ENCODE measurements around the gene AKR7A2. TPM values are rescaled to one million over a fixed set of nuclear protein-coding genes. Genes with fewer than 3 reads are reported as not detected.

The AKR7A2 gene
- 108 and 121 TPM in 2 replicates for polyA plus RNA-seq (2014; cell fraction: cytosol; rRNA removed)
- polyA plus RNA-seq (2014; cell fraction: nucleus; rRNA removed), result 78.5 and 88.6 TPM in 2 replicates

DNA sequence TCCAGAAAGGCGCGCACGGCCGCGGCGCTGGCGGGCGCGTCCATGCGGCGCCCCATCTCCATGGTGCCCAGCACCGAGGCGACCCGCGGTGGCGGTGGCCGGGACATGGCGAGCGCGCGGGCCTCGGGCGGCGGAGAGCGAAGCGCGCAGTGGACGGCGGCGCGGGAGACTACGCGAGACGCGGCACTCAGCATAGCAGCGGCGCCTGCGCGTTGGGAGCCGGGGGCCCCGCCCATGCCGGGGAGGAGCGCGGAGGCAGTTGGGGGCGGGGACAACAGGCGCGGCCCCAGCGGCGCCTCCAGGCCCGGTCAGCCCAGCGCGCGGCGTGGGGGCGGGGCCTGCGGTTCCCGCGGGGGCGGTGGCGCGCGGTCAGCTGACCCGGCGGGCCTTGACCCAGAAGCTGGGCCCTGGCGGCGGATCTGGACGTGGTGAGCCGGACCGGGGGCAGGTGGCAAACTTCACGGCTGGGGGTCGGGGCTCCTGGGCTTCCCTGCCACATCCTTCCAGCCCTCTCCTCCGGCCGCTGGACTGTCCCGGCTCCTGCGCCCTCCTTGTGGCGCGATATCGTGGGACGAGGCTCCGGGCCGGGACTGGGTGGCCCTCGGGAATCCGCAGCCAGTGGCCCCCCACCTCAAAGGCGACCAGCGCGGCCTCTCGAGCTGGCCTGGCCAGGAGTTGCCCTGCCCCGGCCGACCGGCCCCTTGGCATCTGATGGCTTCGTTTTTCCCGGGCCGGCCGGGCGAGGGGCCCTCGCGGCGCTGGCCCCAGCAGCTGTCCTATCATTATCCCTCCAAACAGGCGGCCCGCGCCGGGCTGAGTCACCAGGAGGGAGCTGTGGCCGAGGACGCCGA lies at the start of gene AKR7A2, which contains the start of gene SLC66A1:
TSS of gene AKR7A2 (minus strand) at position 214 of the 851 bp plus-strand sequence. CDS start at position 194, 20 bp downstream.
TSS of gene SLC66A1 (plus strand) at position 396 of the 851 bp plus-strand sequence. CDS start 5,352 bp downstream, outside the sequence.
- DNase-seq (ENCODE audit: low spot score), result peak; percentile 85

DNA sequence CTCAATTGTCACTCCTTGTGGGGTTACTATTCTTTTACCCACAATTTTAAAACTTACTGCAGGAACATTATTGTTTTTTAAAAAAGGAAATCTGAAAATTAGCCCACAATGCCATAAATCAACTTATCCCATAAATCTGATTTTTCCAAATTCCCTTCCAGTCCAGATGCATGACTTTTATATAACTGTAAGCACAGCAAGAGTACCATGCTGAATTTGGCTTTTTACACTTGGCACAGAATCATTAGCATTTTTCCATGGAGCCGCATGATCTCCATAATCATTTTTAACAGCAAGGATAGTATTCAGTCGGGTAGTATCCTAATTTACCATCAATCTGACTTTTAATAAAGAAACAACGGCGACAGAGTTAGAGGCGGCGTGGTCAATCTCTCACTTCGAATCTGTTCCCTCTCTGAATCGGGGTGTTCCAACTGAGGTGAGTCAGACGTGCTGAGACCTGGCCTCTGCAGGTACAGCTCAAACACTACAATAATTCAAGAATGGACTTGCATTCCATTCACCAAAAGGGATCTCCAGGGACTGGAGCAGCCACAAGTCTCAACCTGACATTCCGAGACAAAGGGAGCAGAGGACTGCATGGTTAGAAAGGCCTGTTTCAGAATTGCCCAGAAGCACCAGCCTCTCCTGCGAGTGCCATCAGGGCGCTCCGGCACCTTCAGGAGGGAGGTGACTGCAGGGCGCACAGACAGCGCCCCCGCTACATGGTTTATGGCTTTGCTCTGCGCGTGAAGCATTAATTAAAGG lies 49.1 kb upstream of the AKR7A2 start:
- no peak for DNase-seq (ENCODE audit: low spot score)

DNA sequence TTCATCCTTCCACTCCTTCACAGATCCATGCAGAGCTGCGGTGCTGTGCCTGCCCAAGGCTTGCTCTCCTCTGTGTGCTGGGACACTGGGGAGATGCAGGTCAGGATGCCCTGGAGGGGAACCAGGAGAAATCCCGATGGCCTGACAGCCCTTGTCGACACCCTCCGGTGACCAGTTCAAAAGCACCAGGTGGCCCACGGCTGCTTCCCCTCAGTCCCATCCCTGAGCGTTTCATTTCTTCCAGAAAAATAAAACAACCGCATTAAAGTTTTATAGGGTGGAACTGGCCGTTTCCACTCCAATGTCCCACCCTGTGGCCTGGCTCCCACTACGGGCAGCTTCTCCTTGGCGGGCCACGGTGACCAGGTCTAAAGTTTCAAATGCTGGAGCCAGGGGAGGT lies 48.5 kb upstream of the AKR7A2 start:
- DNase-seq (ENCODE audit: low spot score), result no peak

DNA sequence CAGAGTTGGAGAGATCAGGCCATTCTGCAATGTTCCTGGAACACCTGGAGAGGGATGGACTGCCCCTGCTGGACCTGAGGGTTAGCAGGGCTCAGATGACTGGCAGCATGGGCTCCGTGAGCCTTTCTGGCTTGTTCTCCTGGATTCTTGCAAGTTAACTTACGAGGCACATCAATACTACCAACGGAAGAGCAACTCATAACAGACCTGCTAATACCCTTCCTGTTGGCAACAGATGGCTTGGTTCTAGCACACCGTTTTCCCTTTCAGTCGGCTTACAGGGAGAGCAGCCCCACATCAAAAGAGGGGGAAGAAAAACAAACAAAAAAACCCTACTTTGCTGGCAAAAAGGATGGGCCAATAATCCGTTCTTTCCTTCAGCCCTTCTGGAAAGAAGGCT lies 48.1 kb upstream of the AKR7A2 start:
- DNase-seq (ENCODE audit: low spot score), result no peak

DNA sequence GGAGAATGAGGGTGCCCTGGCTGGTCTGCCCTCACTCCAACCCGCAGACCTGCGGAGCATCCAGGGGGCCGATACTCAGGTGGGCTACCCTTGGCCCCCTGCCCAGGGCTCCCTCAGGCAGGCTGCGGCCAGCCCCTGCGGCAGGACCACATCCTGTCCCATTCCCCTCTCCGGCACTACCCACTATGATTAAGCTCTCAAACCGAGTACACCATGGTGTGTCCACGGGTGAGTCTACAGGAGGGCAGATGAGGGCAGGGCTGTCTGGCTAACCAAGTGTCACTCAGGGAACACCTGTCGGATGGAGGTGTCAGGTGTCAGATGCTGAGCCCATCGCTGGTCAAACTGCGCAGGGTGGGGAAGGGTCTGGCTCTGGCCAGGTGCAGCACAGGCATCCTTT lies 47.4 kb upstream of the AKR7A2 start:
- DNase-seq (ENCODE audit: low spot score), result no peak

DNA sequence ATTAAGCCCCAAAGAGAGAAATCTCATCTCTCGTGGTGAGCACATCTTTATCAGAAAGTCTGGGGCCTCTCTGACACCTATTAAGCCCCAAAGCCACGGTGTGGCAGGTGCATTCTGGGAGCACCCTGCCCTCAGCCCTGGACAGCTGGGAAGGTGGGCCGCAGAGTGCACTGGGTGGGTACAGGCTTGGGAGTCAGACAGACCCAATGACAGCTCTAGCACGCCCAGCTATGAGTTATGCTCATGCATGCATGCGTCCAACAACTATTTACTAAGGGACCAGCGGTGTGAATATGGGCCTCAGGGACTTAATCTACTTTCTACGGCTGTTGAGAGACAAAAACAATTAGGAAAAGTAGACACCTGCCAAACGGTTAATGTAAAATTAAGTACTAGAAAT lies 46.8 kb upstream of the AKR7A2 start:
- DNase-seq (ENCODE audit: low spot score), result no peak

DNA sequence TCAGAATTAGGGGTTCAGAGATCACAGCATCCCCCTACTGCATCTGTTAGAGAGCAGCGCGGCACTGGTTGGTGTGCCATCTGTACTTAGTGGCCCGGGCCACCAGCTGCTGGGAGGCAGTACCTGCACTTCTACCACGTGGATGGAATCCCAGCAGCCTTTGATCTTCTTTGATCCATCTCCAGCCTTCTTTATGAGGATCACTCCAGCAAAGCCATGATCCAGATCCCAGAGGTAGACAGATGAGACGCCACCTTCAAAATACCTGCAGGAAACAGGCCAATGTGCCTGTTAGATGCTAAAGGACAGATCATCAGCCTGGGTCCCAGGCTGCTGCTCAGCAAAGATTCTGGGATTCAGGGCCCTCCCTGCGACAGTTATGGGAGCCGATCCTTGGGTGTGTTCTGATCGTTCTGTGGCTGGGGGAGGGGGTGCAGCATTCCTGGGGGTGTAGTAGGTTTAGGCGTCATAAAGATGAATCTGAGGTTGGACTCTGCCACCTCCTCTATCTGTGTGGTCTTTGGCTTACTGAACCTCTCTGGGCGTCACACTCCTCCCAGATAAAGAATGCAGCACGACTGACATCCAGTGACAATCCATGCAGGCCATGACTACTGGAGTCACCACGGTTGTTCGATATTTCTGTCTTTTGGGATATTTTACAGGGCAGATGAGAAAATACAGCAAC lies 45.5 kb upstream of the AKR7A2 start:
- DNase-seq (ENCODE audit: low spot score), result no peak

DNA sequence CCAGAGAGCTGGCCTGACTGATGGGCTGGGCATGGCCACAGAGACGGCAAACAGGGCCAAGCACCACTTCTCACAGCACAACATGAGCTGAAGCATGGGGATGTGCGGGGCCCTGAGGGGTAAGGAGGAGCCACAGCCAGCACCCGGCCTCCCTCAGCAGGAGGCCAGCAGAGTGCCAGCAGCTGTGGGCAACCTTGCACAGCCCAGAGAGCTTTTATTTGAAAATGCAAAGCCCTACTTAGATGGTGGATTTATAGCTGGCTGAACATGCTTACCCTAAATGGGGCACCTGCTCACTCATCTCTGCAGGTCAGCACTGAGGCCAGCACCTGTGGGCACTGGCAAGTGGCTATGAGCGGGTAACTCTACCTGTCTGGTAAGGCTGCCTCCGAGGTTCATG lies 44.3 kb upstream of the AKR7A2 start:
- DNase-seq (ENCODE audit: low spot score), result no peak

DNA sequence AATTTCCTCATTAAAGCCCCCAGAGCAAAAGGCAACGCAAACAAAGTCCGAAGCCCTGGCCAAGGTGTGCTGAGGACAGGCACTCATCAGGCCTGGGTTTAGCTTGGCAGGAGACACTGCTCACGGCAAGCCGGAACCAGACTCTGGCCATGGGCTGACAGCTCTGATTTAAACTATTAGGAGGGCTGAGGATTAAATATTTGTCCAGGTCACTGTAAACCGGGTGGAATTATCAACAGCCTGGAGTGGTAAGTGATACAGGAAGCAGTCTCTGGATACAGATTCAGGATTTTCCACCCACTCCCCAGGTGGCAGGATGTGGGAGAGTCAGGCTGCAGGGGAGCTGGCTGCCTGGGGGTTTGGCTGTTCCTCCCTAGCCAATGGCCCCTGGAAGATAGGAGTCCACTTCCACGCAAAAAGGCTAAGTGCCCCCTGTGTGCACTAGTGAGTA lies 42.6 kb upstream of the AKR7A2 start:
- DNase-seq (ENCODE audit: low spot score), result no peak

DNA sequence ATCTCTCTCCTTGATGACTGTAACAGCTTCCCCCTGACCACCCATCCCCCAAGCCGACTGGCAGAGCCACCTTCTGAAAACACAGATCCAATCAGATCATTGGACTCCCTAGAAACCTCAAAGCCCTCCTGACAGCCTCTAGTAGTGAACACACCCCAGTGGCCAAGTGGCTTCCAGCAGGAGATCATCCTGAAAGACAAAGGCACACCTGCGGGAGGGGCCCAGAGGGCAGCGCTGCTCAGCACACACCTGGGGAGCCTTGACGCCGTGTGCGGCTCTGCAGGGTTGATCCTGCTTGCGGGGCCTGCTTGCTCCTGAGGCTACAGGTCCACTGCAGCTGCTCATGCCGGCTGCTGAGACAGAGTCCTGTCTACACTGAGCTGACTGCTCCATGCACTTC lies 41.7 kb upstream of the AKR7A2 start:
- DNase-seq (ENCODE audit: low spot score), result no peak

DNA sequence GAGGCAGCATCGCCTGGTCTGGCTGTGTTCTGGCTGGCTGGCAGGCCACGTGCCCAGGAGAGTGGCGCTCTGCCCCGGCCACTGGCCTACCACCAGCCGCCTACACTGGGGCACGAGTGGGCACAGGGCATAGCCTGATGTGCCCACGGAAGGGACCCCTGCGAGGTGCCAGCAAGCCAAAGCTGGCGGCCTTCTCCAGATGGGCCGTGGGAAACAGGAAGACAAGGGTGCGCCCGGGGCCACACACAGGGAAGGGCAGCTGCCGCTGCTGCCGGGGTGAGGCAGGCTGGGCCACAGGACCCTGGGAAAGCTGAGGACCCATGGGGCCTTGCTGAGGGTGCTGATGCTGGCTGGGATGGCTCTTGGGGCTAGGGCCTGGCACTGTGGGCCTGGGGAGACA lies 40.9 kb upstream of the AKR7A2 start:
- DNase-seq (ENCODE audit: low spot score), result no peak

DNA sequence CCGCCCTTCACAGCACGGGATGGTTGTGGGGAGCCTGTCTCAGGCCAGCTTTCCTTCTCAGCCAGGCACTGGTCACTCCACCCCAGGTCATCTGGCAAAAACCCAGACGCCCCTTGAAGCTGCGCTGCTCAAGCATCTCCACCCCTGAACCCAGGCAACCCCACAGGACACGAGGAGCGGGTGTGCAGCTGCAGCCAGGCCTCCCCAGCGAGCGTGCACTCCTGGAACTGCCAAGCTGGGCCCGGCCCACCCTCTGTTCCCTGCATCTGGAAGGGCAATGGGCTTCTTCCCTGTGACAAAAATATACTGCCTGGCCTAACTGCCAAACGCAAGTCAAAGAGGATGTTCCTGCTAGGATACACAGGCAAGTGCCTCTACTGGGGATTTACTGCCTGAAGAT lies 39.9 kb upstream of the AKR7A2 start:
- no peak for DNase-seq (ENCODE audit: low spot score)

DNA sequence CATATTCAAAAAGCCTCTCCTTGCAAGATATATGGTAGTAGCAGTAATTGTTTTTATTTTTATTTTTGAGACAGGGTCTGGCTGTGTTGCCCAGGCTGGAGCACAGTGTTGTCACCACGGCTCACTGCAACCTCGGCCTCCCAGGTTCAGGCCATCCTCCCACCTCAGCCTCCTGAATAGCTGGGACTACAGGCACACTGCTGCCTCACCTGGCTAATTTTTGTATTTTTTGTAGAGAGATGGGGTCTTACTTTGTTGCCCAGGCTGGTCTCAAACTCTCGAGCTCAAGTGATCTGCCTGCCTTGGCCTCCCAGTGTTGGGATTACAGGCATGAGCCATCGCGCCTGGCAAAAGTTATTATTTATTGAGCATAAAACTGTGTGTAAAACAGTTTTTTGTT lies 38.6 kb upstream of the AKR7A2 start:
- DNase-seq (ENCODE audit: low spot score), result no peak

DNA sequence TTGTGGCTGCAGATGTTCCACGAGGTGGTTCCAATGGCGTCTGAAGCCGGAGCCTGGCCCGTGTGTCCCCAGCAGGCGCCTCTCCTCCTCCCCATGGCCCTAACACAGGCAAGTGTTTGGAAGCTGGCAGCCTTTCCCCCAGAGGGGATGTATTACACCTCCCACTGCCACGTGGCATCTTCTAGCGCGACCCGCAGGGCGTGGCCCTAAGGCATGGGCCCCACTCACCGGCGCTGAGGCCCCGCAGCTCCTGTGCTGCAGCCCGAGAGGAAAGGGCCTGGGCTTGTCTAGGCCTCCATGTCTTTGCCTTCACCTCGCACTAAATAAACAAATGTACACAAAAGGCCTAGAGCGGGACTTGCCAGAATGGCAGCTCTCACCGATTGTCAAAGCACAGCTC lies 38.1 kb upstream of the AKR7A2 start:
- no peak for DNase-seq (ENCODE audit: low spot score)

DNA sequence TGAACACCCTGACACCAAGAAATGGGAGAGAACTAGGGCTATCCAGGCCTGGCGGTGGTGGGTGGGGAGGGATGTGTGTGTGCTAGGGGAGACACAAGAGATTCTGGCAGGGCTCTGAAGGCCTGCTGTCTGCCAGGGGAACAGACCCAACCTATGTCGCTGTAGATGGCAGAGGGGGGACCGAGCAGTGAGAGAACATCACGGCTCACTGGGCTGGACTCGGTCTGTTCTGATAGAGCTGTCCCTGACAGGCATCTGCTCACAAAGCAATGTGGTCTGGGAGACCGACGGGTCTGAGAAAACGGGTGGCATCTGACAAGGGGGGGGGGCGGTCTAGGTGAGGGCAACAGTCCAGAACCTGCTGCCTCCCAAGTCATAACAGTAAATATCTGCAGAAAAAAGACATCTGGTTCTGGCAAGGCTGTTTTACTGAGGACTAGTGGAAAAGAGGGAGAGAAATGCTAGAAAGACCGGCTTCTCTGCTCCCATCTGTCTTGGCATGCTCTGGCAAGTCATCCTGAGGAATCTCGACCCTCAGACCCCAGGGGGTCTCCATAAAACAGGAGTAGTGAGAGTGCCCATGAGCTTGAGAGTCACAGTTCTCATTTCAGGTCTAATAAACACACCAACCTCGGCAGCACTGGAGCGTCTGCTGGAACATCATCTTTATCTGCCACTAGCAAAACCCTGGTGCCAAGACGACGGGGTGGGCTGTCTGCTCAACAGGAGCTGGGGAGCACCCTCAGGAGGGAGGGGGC lies 36.7 kb upstream of the AKR7A2 start:
- no peak for DNase-seq (ENCODE audit: low spot score)

DNA sequence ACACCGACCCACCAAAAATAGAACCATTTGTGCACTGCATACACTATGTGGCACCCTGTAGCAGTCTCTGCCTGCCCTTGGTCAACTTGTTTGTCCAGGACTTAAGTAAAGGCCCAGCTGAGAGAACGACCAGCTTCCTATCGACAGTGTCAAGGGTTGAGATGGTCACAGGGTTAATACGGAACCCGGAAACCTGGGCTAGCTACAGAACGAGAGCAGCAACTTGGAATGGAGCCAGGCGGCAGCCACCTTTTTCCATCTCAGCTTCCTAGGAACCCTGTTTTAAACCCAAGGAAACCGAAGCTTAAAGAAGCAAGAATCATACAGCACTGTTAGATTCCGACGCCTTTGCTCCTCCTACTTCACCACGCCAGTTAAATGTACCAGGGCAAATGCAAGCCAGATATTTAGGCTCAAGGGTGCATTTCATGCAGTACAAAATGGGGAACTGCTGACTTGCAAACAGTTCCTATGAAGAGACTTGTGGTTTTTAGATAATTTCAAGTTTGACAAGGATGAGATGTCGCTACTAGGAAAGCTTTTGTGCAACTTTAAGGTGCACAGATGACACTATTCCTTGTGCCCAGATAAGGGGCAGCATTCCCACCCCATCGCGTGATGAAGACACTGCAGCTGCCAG lies 35.7 kb upstream of the AKR7A2 start:
- DNase-seq (ENCODE audit: low spot score), result no peak

DNA sequence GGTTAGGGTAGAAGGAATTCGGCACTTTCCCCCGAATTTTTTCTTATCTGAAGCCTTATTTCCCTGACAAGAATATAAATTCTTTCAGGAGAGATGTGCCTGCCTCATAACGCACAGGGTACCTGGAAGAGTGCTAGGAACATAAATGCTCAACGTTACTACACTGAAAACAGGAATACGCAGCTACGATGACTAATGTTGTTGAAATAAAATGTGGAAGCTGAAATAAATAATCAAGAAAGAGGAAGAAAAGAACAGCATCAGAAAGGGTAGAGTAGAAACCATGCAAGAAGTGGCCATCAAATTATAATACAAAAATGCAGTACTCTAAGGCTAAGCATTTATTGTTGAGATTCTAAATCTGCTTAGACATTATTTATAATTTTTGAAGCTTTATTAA lies 34.1 kb upstream of the AKR7A2 start:
- no peak for DNase-seq (ENCODE audit: low spot score)

DNA sequence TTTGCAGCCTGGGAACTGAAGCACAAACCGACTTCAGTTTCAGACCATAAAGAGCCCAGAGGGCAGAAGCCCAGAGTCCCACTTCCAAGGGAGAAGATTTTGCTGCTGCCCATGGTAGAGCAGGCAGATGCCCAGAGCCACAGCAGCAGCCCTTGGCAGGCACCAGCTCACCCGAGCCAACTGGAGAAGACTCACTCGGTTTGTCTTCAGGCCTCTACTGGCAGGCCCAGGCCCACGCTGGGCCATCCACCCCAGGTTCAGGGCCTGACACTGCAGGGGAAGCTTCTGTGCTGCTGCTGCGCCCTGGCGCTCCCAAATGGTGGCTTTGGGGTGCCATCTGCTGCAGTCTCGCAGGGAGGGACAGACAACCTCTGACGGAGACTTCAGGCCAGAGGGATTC lies 33.4 kb upstream of the AKR7A2 start:
- no peak for DNase-seq (ENCODE audit: low spot score)

DNA sequence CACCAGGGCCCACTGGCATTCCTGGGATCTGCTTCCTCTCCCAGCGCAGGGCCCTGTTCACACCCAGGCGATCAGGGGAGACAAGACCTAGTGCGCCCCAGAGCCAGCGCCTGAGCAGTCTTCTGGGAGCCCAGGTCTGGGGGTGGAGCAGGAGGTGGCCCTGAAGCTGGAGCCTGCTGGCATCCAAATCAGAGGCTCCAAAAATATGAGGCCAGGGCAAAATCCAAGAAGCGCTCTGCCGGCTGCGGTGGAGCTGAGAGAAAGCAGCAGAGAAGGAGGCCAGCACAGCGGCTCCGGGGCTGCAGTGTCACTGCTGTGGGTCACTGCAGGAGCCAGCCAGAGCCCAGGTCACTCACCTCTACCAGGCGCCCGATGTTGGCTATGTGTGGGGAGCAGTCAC lies 32.9 kb upstream of the AKR7A2 start:
- DNase-seq (ENCODE audit: low spot score), result no peak

DNA sequence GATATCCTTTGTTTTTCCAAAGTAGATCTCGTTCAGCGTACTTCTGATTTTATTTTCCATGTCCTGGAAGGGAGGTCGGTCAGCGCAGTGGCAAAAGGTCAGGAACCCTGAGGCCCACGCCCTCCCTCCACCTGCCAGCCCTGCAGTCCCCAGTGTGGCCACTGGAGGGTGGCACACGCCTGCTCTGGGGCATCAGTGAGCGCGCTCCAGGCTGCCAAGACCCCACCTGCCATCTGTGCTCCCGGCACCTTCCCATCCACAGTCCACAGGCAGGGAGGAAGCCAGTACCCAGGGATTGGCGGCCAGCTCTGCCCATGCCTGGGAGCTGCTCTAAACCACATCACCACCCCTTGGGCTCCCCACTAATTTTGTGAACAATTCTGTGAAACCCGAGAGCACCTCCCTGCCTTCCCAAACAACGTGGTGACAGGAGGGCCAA lies 32.4 kb upstream of the AKR7A2 start:
- peak; percentile 36 for DNase-seq (ENCODE audit: low spot score)
